M059J (cell line): ENCODE results near the gene DDN. TPM values are rescaled to one million over a fixed set of nuclear protein-coding genes. Genes with fewer than 3 reads are reported as not detected.

Source experiments
- DNase-seq: peaks from one replicate; pipeline ENCODE4 v3.0.0-alpha.2; 2012; ENCODE audit warnings: low read depth
- total RNA-seq: library from RNA; depleted of rRNA; stranded (reverse); fragments of >200 nt; shearing (Covaris generic); gene quantifications from 2 replicates; pipeline ENCODE4 v1.2.3, GENCODE V29; 2014

DDN gene
- total RNA-seq, 1 experiment from 2014 or later, result not detected

GRCh38 chr12:49031573-49032161, 32.5 kb upstream of the DDN start:
- DNase-seq, result no peak

- DNase-seq, result no peak
Measured at GRCh38 chr12:49030714-49031572, 31.8 kb upstream of the DDN start.

- no peak for DNase-seq
Measured at GRCh38 chr12:49030119-49030518, 30.9 kb upstream of the DDN start.

GRCh38 chr12:49028666-49029275, 29.6 kb upstream of the DDN start:
- no peak for DNase-seq

- DNase-seq, result no peak
Measured at GRCh38 chr12:49027846-49028555, 28.8 kb upstream of the DDN start.

GRCh38 chr12:49026678-49027480, 27.7 kb upstream of the DDN start:
- DNase-seq, result no peak

GRCh38 chr12:49026101-49026500, 26.9 kb upstream of the DDN start:
- DNase-seq, result no peak

GRCh38 chr12:49025463-49025862, 26.3 kb upstream of the DDN start:
- DNase-seq, result no peak

- no peak for DNase-seq
Measured at GRCh38 chr12:49024543-49024942, 25.4 kb upstream of the DDN start.

GRCh38 chr12:49023812-49024211, 24.6 kb upstream of the DDN start:
- DNase-seq, result no peak

GRCh38 chr12:49022558-49023178, 23.5 kb upstream of the DDN start:
- DNase-seq, result no peak

GRCh38 chr12:49021292-49021915, 22.2 kb upstream of the DDN start:
- no peak for DNase-seq

GRCh38 chr12:49020441-49020840, 21.3 kb upstream of the DDN start:
- DNase-seq, result no peak

GRCh38 chr12:49019443-49020324, 20.5 kb upstream of the DDN start:
- peak; percentile 33 for DNase-seq

GRCh38 chr12:49019120-49019430, 19.9 kb upstream of the DDN start:
- no peak for DNase-seq

- DNase-seq, result peak; percentile 95
Measured at GRCh38 chr12:49018261-49019119, 19.3 kb upstream of the DDN start, which contains the start of gene PRKAG1. Gene PRKAG1, minus strand, starts transcription at chr12:49018776. Its CDS starts 36 bp downstream, at chr12:49018740.

- no peak for DNase-seq
Measured at GRCh38 chr12:49017891-49018260, 18.7 kb upstream of the DDN start.

- DNase-seq, result no peak
Measured at GRCh38 chr12:49015196-49015595, 16.0 kb upstream of the DDN start.

- peak; percentile 29 for DNase-seq
Measured at GRCh38 chr12:49014547-49014946, 15.4 kb upstream of the DDN start.
